Measurements from ENCODE around the gene AEBP2.
"Not testable (repeated sequence)": the region's sequence is repeated elsewhere in the genome, so short reads cannot be mapped to it uniquely, and the experiment has no call there.

The AEBP2 gene

GRCh38 chr12:19507823-19508222 lies 68.5 kb downstream of the AEBP2 start:
- no peak for DNase-seq (ENCODE audit: low spot score)

- no peak for DNase-seq (ENCODE audit: low spot score)
These were observed 71.2 kb downstream of the AEBP2 start for GRCh38 chr12:19510461-19510860.

GRCh38 chr12:19515179-19515578 lies 75.9 kb downstream of the AEBP2 start:
- no peak for DNase-seq (ENCODE audit: low spot score)

- no peak for DNase-seq (ENCODE audit: low spot score)
These were observed 78.3 kb downstream of the AEBP2 start for GRCh38 chr12:19517583-19517982.

GRCh38 chr12:19518209-19518608 lies 78.9 kb downstream of the AEBP2 start:
- no peak for DNase-seq (ENCODE audit: low spot score)

- no peak for DNase-seq (ENCODE audit: low spot score)
These were observed 81.5 kb downstream of the AEBP2 start for GRCh38 chr12:19520646-19521415.

- no peak for DNase-seq (ENCODE audit: low spot score)
These were observed 86.0 kb downstream of the AEBP2 start for GRCh38 chr12:19525274-19525673.

- DNase-seq (ENCODE audit: low spot score) = no peak
These were observed 88.6 kb downstream of the AEBP2 start for GRCh38 chr12:19527866-19528265.

- no peak for DNase-seq (ENCODE audit: low spot score)
These were observed 89.5 kb downstream of the AEBP2 start for GRCh38 chr12:19528750-19529149.

GRCh38 chr12:19529951-19530636 lies 90.8 kb downstream of the AEBP2 start:
- no peak for DNase-seq (ENCODE audit: low spot score)

- no peak for DNase-seq (ENCODE audit: low spot score)
These were observed 91.3 kb downstream of the AEBP2 start for GRCh38 chr12:19530637-19531023.

- no peak for DNase-seq (ENCODE audit: low spot score)
These were observed 94.3 kb downstream of the AEBP2 start for GRCh38 chr12:19533567-19533966.

GRCh38 chr12:19539071-19539470 lies 99.8 kb downstream of the AEBP2 start:
- DNase-seq (ENCODE audit: low spot score) = no peak

GRCh38 chr12:19539836-19540235 lies 100.5 kb downstream of the AEBP2 start:
- DNase-seq (ENCODE audit: low spot score) = no peak

GRCh38 chr12:19542606-19543005 lies 103.3 kb downstream of the AEBP2 start:
- no peak for DNase-seq (ENCODE audit: low spot score)

- DNase-seq (ENCODE audit: low spot score) = no peak
These were observed 105.1 kb downstream of the AEBP2 start for GRCh38 chr12:19544353-19544752.

- DNase-seq (ENCODE audit: low spot score) = no peak
These were observed 106.0 kb downstream of the AEBP2 start for GRCh38 chr12:19545301-19545700.

- no peak for DNase-seq (ENCODE audit: low spot score)
These were observed 106.7 kb downstream of the AEBP2 start for GRCh38 chr12:19546027-19546426.

GRCh38 chr12:19546611-19547162 lies 107.4 kb downstream of the AEBP2 start:
- no peak for DNase-seq (ENCODE audit: low spot score)

- DNase-seq (ENCODE audit: low spot score) = no peak
These were observed 108.0 kb downstream of the AEBP2 start for GRCh38 chr12:19547271-19547671.

GRCh38 chr12:19548834-19549233 lies 109.5 kb downstream of the AEBP2 start:
- DNase-seq (ENCODE audit: low spot score) = no peak

- DNase-seq (ENCODE audit: low spot score) = no peak
These were observed 111.3 kb downstream of the AEBP2 start for GRCh38 chr12:19550626-19551025.

- not testable (repeated sequence) for DNase-seq (ENCODE audit: low spot score)
These were observed 113.3 kb downstream of the AEBP2 start for GRCh38 chr12:19552441-19553097.

Measured in LoVo (cell line).